GM19238 (cell line): ENCODE results near the gene SIN3A.
A peak's percentile ranks its signal among the peaks of the same experiment; 100 is the strongest.

Experiments
- DNase-seq: peaks from one replicate; pipeline ENCODE4 v3.0.0; 2011; ENCODE audit warnings: low spot score; ENCODE audit not compliant: insufficient read length

SIN3A gene

DNA sequence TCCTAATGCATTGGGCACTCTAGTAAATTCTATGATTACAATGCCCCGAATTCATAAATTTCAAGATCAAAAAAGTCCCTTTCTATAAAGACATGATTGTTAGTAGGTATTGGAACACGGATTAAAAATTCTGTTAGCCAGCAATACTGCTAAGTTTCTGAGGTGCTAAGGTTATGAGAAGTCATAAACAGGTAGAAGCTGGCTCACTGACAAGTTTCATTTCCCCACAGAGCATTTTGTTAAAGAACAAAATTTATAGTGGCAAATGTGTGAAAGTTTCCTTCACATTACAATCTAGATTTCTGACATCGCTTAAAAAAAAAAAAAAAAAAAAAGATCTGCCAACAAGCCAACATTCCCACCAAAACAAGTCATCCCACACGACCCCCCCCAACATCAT lies 70.7 kb downstream of the SIN3A start:
- DNase-seq = no peak

DNA sequence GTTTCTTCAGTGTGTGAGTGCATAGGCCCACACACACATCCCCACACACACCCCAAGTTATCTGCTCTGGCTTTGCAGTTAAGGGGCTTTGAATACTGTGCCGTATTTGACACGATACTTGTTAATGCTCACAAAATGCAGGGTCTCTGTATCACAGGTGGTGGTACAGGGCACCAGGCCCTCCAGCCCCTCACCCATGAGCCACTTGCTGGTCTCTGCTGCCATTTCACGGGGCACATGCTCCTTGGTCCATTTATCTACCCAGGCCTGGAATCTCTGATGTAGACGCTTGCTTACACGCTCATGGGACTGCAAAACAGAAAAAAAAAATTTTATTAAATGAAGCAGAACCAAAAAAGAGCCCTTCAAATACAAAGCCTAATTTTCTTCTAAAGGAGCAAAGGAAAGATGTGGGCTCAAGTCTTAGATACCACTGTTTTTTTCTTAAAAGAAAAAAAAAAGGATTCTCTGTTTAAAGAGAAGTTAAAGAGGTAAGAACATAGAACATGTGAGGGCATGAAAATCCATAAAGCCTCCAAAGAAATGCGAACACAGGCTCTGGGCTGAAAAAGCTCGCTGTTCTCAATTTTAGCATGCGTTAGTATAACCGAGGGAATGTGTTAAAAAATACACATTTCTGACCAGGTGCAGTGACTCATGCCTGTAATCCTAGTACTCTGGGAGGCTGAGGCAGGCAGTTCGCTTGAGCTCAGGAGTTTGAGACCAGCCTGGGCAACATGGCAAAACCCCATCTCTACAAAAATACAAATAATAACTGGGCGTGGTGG lies 79.4 kb downstream of the SIN3A start:
- no peak for DNase-seq

DNA sequence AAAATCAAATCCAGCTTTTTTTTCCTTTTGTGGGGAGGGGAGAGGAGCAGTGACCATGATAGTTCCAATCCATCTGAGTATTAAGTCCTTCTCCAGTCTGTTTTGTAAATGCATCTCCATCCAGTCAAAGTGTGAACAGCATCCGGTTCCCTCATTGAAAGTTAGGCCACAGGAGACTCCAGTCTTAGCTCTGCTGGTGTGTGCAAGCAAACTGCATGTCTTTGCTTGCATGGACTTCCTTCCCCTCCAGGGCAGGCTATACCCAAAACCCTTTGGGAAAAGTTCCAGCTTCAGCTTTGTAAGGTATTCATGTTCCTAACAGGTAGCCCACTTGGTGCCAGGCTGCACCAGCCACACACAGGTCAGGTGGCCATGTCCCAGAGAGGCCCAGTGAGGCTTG lies 80.0 kb downstream of the SIN3A start:
- no peak for DNase-seq

DNA sequence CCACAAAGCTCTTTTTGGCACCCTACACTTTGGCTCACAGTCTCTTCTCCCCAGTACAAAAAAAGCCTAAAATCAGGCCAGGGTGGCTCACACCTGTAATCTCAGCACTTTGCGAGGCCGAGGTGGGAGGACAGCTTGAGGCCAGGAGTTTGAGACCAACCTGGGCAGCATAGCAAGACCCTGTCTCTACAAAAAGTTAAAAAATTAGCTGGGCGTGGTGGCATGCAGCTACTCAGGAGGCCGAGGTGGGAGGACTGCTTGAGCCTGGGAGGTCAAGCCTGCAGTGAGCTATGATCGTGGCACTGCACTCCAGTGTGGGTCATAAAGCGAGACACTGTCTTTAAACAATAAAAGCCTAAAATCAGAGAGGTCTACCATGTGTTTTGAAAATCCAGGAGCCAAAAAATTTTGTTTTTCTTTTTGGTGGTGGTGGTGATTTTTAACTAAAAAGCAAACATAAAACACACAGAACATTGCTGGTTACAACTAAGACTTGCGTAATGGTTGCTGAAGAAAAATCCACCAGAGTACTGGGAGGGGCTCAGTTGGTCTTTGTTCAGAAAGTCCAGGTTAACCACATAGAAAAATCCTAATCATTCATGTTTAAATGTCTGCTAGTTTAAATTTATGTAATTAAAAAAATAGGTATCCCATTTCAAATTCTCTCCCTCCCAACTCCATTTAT lies 81.5 kb downstream of the SIN3A start:
- DNase-seq = no peak

DNA sequence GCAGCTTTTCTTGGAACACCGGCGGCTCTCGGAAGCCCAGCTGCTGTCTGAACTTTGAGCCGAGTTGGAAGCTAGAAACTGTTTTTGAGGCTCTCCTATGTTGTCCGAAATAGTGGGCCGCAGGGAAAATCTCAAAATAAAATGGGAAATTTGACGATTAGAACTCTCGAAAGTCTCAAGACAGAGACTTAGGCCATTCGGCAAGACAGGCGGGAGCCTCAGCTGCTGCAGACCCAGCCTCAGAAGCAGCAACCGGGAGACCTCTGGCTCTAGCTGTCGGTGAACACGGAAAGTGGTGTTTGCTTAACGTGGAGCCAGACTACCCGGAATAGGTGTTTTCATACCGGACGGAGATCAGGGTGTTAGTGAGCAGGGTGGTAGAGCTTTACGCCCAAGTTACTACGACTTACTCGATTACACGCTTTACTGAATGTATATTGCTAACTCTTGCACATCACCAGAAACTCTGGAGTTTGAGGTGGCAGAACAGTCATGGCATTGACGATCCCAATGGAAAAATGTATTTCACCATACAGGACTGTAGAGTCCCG lies 82.7 kb downstream of the SIN3A start:
- no peak for DNase-seq

DNA sequence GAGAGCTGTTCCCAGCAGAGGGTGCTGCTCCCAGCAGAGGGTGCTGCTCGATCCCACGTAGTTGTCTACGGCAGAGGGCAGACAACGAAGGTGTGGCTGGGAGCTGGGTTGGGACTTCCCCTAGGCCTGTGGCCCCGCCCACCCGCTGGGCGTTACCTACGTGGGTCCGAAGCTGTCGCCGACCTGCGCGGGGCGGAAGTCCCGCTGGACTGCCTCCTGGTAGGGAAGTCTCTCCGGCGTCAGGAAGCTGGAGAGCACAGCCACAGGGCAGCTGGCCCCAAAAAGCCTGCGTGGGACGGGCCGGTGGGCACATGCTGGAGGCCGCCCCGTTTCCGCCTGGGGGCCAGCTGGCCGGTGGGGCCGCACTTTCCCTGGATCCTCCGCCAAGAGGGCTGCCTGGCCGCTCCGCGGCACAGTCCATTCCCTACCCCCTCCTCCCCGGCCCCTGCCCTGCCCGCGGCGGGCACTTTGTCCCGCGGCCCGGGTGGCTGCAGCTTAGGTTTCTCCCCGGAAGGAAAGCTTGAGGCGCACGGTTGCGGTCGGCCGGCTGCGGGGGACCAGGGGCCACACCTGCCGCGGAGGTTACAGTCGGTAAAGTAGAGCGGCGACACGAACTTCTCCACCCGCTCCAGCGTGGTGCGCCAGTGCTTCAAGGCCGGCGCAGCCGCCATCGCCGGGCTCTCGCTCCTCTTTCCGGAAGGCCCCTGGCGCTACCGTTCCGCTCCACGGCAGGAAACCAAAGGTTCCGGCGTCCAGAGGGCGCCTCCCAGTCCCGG lies 83.4 kb downstream of the SIN3A start, which contains the start of gene MAN2C1:
Gene MAN2C1, minus strand, starts transcription at position 695 of the 776 bp plus-strand sequence. Its CDS starts 24 bp downstream, at position 671.
- peak; percentile 92 for DNase-seq

DNA sequence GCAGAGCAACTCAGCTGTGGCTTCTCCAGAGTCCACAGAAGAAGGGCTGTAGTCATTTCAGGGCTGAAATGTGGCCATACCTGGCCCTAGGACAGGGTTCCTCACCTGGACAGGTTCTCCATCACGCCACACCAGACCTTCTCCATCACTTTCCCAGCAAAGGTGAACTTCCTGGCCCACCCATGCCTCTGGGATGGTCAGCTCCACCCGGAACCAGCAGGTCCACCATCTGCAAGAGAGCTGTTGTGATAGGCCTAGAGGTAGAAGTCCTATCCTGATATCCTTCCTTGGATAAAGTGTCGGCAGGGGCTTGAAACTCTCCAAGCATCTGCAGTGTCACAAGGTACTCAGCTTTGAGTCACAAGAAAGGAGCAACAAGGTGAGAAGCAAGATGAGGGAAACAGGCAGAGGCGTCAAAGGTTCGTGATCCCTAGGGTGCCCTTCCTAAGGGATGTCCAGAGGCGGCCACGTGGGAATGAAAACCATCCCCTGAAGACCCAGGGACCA lies 84.0 kb downstream of the SIN3A start:
- DNase-seq = no peak

DNA sequence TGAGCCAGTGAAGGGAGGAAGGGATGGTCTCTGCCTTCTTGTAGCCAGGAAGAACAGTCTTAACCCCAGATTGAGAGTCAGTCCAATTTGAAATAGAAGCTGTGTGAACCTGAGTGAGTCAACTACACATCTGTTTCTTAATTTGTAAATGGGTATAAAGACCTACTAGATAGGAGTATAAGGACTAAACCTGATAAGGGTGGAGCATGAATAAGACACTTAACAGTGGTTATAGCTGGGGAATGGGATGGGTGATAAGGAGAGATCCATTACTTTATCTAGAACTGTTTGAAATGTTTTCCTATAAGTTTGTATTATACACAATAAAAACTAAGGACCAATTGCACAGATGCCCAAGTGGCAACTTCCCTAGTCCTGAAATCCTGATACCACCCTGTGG lies 84.5 kb downstream of the SIN3A start:
- no peak for DNase-seq

DNA sequence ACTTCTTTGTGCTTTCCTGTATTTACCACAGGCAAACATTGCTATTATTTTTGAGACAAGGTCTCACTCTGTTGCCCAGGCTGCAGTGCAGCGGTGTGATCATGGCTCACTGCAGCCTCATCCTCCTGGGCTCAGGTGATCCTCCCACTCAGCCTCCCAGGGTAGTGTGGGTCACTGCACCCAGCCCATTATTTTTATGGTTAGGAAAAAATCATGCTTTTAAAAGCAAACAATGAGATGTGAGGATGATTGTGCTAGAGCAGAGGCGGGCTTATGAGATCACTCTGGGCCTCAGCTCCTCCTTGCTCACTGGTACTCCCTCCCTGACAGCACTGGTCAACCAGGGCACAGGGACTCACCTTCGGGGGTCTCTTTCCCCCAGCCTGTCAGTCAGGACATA lies 85.3 kb downstream of the SIN3A start:
- DNase-seq = no peak

DNA sequence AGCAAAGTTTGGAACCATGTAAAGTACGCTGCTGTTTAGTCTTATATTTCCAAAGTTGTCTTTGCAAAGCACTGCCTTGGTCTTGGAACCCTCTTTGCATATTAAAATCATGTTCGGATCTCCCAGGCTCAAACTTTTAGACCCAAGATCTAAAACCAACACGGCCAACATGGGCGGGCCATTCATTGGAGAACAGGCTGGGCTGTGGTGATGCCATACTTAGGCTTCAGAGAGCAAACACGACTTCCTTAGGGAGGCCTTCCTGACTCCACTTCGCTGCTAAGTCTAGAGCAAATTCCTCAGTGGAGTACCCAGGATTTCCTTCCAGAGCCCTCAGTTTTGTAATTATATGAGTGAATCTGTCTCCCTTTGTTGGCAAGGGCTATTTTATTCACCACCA lies 86.6 kb downstream of the SIN3A start:
- DNase-seq = no peak

DNA sequence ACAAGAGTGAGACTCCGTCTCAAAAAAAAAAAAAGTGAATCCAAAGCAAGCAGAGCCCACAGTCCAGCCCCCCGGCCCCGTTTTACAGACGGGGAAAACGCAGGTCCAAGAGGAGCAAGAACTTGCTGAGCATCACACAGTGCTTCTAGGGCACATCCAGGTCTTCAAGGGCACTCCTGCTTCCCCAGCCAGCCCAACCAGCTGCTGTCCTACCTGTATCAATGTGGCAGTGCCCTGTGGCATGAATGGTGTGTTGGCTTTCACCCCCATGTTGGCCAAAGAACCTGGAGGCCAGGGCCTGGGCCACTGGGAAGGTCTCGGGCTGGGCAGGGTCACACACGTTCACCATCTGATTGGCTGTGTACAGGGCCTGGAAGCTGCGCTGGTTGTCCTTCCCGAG lies 87.7 kb downstream of the SIN3A start:
- no peak for DNase-seq

DNA sequence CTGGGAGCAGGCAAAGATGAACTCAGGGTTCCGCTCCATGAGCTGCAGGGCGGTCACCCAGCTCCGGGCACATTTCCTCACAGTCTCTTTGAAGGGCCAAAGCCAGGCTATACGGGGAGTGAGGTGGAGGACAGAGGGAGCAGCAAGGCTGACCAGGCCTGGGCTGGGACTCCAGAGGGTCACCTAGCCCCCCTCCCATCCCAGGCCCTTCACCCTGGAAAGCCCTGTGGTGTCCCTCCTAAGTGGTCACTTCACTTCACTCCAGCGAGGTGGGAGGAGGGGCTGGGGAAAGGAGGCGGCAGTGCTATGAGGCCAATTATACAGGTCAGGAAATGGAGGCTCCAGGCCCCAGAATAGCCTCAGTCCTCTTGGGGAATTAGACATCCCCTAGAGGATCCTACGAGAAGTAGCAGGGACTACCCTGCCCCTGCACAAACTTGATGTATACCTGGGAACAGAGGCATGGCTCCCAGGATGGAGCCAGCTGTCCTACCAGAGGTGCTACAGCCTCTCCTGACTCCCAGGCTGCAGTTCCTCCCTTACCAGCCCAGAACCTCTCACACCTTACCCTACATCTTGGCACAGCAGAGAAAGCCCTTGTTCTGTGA lies 88.7 kb downstream of the SIN3A start:
- no peak for DNase-seq

DNA sequence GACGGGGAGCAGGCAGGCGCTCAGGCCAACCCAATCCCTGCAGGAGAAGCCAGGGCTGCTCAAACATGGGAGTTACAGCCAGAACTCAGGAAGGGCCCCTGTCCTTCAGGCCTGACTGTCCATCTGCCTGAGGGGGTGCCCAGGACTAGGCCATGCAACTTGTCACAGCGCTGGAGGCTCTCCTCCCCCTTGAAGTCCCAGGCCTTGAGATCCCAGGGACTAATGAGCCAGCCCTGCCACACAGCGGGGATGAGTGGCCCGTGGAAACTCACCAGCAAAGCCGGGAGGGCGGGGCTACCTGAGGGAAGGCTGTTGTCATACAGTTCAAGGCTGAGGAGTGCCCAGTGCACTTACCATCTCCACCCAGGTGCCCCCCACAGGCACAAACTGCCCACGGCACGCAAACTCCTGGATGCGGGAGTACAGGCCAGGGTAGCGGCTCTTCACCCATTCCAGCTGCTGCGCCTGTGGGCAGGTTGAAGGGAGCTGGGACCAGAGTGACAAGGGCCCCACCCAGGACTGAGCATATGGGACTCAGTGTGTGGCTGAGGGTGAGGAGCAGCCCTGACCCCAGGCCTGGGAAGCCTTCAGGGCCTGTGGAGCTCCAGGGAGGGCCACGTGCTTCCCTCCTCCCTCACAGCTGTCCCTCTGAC lies 89.4 kb downstream of the SIN3A start:
- DNase-seq = no peak

DNA sequence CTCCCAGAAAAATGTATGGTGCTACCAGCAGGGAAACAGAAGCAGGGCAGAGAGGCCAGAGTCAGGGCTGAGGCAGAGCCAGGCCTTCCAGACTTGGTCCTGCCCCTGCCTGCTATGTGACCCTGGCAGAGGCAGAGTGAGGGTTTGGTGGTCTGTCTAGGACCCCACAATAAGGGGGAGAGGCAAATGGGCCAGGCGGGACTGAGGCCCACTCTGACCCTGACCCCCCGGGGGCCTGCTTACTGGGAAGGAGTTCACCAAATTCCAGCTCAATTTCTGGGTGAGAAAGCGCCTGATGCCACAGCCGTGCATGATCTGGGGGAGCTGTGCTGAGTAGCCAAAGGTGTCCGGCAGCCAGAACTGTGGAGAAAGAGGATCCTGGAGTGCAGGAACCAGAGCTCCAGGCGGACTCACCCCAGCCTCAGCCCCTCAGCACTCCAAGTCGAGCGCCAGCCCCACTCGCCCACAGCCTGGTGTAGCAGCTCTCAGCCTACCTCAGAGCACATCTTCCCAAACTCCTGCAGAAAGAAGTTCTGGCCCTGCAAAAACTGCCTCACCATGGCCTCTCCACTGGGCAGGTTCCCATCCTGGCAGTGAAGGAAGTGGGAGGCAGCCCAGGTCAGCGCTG lies 90.0 kb downstream of the SIN3A start:
- no peak for DNase-seq

DNA sequence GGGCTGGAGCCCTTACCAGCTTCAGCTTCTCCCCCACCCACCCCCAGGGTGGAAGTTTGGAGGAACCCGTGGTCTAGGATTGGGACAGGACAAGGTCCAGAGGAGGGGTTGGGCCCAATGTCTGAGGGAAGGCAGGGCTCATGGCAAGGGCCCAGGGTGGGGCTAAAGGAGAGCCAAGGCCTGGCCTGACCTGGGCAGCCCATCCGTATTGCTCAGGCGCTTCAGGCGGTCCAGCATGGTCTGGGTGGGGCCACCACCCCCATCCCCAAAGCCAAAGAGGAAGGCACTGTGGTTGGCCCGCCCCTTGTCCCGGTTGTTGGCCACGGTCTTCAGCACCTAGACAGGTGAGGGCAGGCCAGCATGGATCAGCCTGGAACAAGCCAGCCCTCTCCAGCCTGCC lies 90.6 kb downstream of the SIN3A start:
- DNase-seq = no peak

DNA sequence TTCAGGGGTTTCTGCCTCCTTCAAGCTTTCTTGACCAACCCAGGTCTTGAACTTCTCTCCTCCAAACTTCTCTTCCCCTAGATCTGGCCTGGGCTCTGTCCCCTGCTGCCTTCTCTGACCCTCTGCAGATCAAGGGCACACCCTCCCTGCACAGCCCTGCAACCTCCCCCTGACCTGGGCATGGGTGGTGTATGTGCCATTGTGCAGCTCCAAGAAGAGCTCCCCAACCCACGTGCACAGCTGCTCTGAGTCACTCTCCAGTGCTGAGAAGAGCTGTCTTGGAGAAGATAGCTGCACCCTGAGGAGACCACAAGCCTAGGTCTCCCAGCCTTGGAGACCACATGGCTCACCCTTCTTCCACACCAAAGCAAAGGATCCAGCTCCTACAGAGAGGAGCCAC lies 91.1 kb downstream of the SIN3A start:
- DNase-seq = no peak

DNA sequence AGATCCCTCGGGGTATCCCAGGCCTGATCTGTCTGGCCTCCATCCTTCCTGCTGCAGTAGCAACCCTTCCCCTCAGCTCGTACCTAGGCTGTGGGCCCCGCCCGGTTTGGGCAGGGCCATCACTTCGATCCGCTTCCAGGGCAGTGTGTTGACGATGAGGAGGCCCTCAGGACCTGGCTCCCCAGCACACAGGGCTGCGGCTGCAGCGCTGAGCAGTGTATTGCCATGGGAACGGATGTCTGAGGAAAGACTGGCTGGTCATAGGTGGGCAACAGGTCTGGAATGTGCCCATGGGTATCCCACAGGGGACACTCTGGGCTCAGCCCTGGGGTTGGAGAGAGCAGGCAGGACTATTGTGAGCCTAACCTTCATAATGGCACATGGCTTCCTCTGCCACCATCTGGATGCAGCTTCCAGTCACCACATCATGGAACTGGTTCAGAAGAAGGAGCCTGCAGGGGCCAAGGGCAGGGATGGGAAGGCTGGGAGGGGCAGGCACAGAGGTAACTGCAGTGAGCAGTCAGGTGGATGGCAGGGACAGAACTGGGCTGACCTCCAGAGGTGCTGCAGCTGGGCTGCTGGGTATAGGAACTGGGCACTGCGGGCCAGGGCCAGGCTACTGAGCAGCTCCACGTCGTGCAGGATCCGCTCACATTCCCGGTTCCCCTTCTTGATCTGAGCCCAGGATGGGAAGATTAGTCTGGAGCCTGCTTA lies 91.8 kb downstream of the SIN3A start:
- DNase-seq = no peak

DNA sequence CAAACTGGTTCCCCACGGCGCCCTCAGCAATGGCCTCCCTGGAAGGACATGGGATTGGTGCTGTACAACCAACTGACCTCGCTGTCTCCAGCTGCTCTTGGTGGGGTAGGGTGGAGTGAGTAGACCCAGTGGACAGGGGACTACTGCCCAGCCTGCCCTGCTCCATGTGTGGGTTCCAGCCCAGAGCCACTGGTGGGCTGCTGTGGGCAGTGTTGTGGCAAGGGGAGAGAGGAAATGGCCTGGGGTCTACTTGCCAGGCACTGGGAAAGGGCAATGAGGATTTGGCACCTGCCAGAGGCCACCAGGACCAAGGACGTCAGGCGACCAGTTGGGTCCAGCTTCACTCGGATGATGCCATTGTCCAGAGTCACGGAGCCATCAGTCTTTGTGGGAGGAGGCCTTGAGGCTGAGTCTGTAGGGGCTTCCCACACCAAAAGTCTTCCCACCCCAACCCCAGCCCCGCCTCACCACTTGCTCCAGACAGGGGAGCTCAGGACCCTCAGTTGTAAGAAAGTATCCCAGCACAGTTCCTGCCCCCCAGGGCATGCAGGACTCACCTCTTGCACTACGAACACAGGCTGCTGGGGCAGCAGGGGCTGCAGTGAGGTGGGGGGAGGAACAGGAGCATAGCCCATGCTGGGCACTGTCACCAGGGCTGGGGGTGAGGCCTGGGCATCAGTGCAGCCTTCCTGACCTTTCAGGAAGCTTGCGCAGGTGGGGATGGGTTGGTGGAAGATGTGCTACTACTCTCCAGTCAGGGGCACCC lies 92.5 kb downstream of the SIN3A start:
- no peak for DNase-seq
